Epithelial cell of prostate (primary cell): ENCODE measurements around the gene DPF3.

Experiments used
- DNase-seq: peaks from one replicate; pipeline ENCODE4 v3.0.0-alpha.2; 2011; ENCODE audit warnings: low read depth, low spot score
- H3K27ac ChIP-seq: fragments of 450-650 bp; 2 replicates; pipeline ENCODE4 v1.5.1; 2017; ENCODE audit warnings: mild to moderate bottlenecking

DPF3 gene

GRCh38 chr14:72611506-72611905, 282.4 kb downstream of the DPF3 start:
- no peak for DNase-seq
- H3K27ac ChIP-seq = no peak overlapping the region

GRCh38 chr14:72610831-72611200, 283.1 kb downstream of the DPF3 start:
- no peak for DNase-seq

GRCh38 chr14:72610096-72610830, 283.6 kb downstream of the DPF3 start:
- no peak overlapping the region for H3K27ac ChIP-seq
- no peak for DNase-seq

More at GRCh38 chr14:72610831-72611200, 283.1 kb downstream of the DPF3 start:
- no peak overlapping the region for H3K27ac ChIP-seq

- no peak for DNase-seq
These were observed 284.5 kb downstream of the DPF3 start for GRCh38 chr14:72609205-72609916.

GRCh38 chr14:72608391-72609204, 285.3 kb downstream of the DPF3 start:
- peak; percentile 51 for DNase-seq
- H3K27ac ChIP-seq = no peak overlapping the region

More at GRCh38 chr14:72609205-72609916, 284.5 kb downstream of the DPF3 start:
- H3K27ac ChIP-seq = no peak overlapping the region

- no peak overlapping the region for H3K27ac ChIP-seq
- DNase-seq = no peak
These were observed 286.3 kb downstream of the DPF3 start for GRCh38 chr14:72607386-72608130.

- H3K27ac ChIP-seq = no peak overlapping the region
- no peak for DNase-seq
These were observed 287.0 kb downstream of the DPF3 start for GRCh38 chr14:72606879-72607278.

GRCh38 chr14:72605921-72606220, 288.0 kb downstream of the DPF3 start:
- no peak overlapping the region for H3K27ac ChIP-seq
- no peak for DNase-seq

- no peak for DNase-seq
- no peak overlapping the region for H3K27ac ChIP-seq
These were observed 288.6 kb downstream of the DPF3 start for GRCh38 chr14:72605096-72605920.

- no peak for DNase-seq
These were observed 289.8 kb downstream of the DPF3 start for GRCh38 chr14:72604133-72604532.

GRCh38 chr14:72603639-72604038, 290.3 kb downstream of the DPF3 start:
- no peak overlapping the region for H3K27ac ChIP-seq
- no peak for DNase-seq

More at GRCh38 chr14:72604133-72604532, 289.8 kb downstream of the DPF3 start:
- no peak overlapping the region for H3K27ac ChIP-seq

GRCh38 chr14:72600551-72601330, 293.2 kb downstream of the DPF3 start:
- H3K27ac ChIP-seq = no peak overlapping the region
- DNase-seq = no peak

GRCh38 chr14:72599579-72600470, 294.1 kb downstream of the DPF3 start:
- H3K27ac ChIP-seq = no peak overlapping the region
- DNase-seq = no peak

GRCh38 chr14:72598306-72598705, 295.6 kb downstream of the DPF3 start:
- no peak overlapping the region for H3K27ac ChIP-seq
- no peak for DNase-seq

GRCh38 chr14:72597252-72598233, 296.4 kb downstream of the DPF3 start:
- no peak for DNase-seq
- no peak overlapping the region for H3K27ac ChIP-seq

GRCh38 chr14:72595152-72595862, 298.6 kb downstream of the DPF3 start:
- H3K27ac ChIP-seq = no peak overlapping the region
- DNase-seq = no peak
